ENCODE results near the gene GUCY1A2.

The GUCY1A2 gene

DNA sequence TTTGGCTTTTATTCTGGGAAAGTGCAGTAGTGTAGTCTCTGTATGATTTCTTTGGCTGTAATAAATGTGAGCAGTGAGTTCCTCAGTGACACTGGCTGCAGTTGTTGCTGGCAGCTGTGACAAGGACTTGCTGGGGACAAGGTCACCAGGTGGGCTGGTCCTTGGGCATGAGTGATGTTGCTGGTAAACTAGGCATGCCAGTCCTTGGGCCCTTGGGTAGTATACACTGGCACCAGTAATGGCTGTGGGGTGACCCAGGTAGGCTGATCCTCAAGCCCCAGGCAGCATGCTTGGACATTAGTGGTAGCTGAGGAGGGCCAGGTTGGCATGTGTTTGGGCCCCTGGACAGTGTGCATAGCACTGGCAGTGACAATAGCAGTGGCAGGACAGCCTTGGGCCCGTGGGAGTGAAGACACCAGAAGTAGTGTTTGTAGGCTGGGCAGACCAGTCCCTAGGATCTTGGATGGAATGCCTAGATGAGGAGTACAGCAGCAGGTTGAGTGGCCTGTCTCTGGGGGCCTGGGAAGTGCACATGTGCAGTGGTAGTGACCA lies 164.3 kb downstream of the GUCY1A2 start:
- no peak overlapping the region for H3K4me3 ChIP-seq (ENCODE audit: low read depth, low read length)
- H3K36me3 ChIP-seq: no peaks in the 10 kb centered on the region
- TF ChIP-seq, protein P1, sequence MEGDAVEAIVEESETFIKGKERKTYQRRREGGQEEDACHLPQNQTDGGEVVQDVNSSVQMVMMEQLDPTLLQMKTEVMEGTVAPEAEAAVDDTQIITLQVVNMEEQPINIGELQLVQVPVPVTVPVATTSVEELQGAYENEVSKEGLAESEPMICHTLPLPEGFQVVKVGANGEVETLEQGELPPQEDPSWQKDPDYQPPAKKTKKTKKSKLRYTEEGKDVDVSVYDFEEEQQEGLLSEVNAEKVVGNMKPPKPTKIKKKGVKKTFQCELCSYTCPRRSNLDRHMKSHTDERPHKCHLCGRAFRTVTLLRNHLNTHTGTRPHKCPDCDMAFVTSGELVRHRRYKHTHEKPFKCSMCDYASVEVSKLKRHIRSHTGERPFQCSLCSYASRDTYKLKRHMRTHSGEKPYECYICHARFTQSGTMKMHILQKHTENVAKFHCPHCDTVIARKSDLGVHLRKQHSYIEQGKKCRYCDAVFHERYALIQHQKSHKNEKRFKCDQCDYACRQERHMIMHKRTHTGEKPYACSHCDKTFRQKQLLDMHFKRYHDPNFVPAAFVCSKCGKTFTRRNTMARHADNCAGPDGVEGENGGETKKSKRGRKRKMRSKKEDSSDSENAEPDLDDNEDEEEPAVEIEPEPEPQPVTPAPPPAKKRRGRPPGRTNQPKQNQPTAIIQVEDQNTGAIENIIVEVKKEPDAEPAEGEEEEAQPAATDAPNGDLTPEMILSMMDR (IDR thresholded peaks at IDR 0.05; ENCODE audit: low read depth, low read length): no peak
- no peaks in the 10 kb centered on the region for H3K27me3 ChIP-seq
- no peaks in the 10 kb centered on the region for H3K4me1 ChIP-seq
- no peaks in the 10 kb centered on the region; the same call in 1 of the 2 replicates for H3K9me3 ChIP-seq
- DNase-seq: no peak

DNA sequence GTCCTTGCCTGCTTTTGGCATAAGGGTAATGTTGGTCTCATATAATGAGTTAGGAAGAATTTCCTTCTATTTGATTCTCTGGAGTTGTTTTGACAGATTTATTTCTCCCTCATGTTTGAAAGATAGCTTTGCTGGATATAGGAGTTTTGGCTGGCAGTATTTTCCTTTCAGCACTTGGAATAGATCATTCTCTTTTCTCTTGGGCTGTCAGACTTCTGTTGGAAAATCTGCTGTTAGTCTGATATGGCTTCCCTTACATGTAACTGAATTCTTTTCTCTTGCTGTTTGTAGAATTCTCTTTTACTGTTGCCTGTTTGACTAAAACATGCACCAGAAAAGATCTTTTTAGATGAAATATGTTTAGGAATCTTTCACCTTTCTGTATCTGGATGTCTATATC lies 165.5 kb downstream of the GUCY1A2 start:
- no peaks in the 10 kb centered on the region for H3K27me3 ChIP-seq
- no peaks in the 10 kb centered on the region for H3K36me3 ChIP-seq
- TF ChIP-seq, protein P1 (IDR thresholded peaks at IDR 0.05; ENCODE audit: low read depth, low read length): no peak
- no peaks in the 10 kb centered on the region for H3K4me1 ChIP-seq
- no peak overlapping the region for H3K4me3 ChIP-seq (ENCODE audit: low read depth, low read length)
- H3K9me3 ChIP-seq: no peaks in the 10 kb centered on the region; the same call in 1 of the 2 replicates
- no peak for DNase-seq

DNA sequence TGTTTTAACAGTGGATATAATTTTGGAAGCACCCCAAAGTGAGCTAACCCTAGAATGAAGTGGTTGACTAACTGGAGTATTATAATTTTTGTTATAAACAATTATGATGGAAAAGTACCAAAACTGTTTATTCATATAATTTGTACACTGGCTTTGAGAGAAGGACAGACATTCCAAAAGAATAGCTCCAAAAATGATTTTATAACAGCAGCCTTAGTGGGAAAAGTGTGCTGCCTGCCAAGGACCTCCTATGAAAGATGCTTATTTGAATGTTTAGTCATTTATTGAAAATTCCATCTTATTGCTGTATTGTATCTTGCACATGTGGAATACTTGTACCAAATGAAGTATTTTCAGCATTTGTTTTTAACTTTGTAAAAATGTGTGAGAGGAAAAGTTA lies 169.8 kb downstream of the GUCY1A2 start:
- no peaks in the 10 kb centered on the region for H3K36me3 ChIP-seq
- TF ChIP-seq, protein P1 (IDR thresholded peaks at IDR 0.05; ENCODE audit: low read depth, low read length): no peak
- H3K4me3 ChIP-seq (ENCODE audit: low read depth, low read length): no peak overlapping the region
- no peak for DNase-seq
- no peaks in the 10 kb centered on the region for H3K27me3 ChIP-seq
- H3K4me1 ChIP-seq: no peaks in the 10 kb centered on the region
- no peaks in the 10 kb centered on the region for H3K9me3 ChIP-seq

DNA sequence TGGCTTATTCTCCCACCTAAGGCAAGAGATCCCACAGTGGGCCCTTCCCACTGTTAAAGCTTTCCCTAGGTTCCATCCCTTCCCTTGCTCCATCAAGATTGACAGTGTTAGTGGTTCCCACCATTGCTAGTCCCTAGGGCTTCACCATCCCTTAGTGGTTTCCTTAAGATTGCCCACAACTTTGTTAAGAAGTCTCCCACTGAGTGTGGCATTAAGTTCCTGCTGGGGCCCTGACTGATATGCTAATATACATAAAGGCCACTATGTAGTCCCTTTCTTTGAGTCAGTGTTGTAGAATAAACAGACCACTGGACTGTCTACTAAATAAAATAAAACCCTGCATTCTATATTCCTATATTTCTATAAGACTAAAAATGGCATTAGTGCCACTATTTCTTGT lies 176.1 kb downstream of the GUCY1A2 start:
- Histone ChIP-seq H3K4me1 (no peaks in the 10 kb centered on the region), H3K9me3 (no peaks in the 10 kb centered on the region), H3K36me3 (no peaks in the 10 kb centered on the region), H3K27me3 (no peaks in the 10 kb centered on the region), H3K4me3 (ENCODE audit: low read depth, low read length) (no peak overlapping the region)
- no peak for DNase-seq
- TF ChIP-seq, protein P1 (IDR thresholded peaks at IDR 0.05; ENCODE audit: low read depth, low read length): no peak

DNA sequence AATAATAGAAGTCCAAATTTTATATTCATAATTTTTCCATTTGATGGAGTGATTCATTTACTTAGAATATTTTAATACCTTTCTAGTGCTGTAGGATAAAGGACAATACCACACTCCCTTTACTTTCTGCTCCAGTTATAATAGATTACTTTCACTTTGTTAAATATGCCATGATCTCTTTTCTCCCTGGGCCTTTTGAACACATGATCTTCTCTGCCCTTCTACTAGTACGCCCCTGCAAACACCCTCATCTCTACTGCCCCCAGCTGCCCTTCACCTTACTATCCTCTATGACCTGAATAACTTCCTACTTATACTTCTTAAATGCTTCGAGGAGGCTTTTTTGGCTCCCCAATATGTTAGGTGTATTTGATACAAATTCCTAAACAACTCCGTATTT lies 177.3 kb downstream of the GUCY1A2 start:
- Histone ChIP-seq H3K4me1 (no peaks in the 10 kb centered on the region), H3K36me3 (no peaks in the 10 kb centered on the region), H3K27me3 (no peaks in the 10 kb centered on the region), H3K9me3 (no peaks in the 10 kb centered on the region), H3K4me3 (ENCODE audit: low read depth, low read length) (no peak overlapping the region)
- TF ChIP-seq, protein P1 (IDR thresholded peaks at IDR 0.05; ENCODE audit: low read depth, low read length): no peak
- DNase-seq: no peak

DNA sequence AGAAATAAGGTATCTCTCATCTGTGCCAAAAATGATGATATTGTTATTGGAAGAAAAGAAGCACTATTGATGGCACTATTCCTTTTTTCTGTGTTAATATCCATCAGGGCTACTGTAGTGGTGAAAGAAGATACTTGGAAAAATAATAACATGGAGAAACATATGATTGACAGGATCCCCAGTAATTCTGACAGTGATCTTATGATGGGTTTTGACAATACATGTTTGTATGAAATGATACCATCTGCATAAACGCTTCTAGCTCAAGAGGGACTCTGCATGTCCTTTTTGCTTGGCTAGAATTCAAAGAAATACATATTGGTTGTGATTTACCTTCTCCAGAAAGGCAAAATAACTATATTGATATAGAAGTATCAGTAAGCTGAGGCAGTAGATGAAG lies 178.1 kb downstream of the GUCY1A2 start:
- H3K36me3 ChIP-seq: no peaks in the 10 kb centered on the region
- no peaks in the 10 kb centered on the region for H3K4me1 ChIP-seq
- TF ChIP-seq, protein P1 (IDR thresholded peaks at IDR 0.05; ENCODE audit: low read depth, low read length): no peak
- H3K9me3 ChIP-seq: no peaks in the 10 kb centered on the region
- no peak overlapping the region for H3K4me3 ChIP-seq (ENCODE audit: low read depth, low read length)
- no peak for DNase-seq
- no peaks in the 10 kb centered on the region for H3K27me3 ChIP-seq

Measured in BE2C (cell line).